ENCODE results near the gene THAP8.

GRCh38 chr19:36019061-36019670 lies 34.9 kb downstream of the THAP8 start:
- TF ChIP-seq EZH2 (IDR thresholded peaks at IDR 0.05; ENCODE audit: insufficient read depth, low read length): no peak
- TF ChIP-seq, protein P1, sequence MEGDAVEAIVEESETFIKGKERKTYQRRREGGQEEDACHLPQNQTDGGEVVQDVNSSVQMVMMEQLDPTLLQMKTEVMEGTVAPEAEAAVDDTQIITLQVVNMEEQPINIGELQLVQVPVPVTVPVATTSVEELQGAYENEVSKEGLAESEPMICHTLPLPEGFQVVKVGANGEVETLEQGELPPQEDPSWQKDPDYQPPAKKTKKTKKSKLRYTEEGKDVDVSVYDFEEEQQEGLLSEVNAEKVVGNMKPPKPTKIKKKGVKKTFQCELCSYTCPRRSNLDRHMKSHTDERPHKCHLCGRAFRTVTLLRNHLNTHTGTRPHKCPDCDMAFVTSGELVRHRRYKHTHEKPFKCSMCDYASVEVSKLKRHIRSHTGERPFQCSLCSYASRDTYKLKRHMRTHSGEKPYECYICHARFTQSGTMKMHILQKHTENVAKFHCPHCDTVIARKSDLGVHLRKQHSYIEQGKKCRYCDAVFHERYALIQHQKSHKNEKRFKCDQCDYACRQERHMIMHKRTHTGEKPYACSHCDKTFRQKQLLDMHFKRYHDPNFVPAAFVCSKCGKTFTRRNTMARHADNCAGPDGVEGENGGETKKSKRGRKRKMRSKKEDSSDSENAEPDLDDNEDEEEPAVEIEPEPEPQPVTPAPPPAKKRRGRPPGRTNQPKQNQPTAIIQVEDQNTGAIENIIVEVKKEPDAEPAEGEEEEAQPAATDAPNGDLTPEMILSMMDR (IDR thresholded peaks at IDR 0.05; ENCODE audit: insufficient read depth, low read depth, low read length): no peak

Data from astrocyte (in vitro differentiated cells and primary cell).